ENCODE data around the gene FOXA3. TPM values are rescaled to one million over a fixed set of nuclear protein-coding genes. Genes with fewer than 3 reads are reported as not detected.

FOXA3 gene
- total and polyA plus RNA-seq, 2 of the 4 experiments (the other 2 are of a cell fraction), result not detected

- no peak overlapping the region for H3K18ac ChIP-seq (ENCODE audit: low read depth, low read length)
- peaks cover 0 to 4% of the 10 kb centered on the region in 2 experiments; a peak in 3 of 4 replicates for H3K79me1 ChIP-seq (ENCODE audit: low read depth in 1 of 2, low read length in 2 of 2)
- in situ Hi-C loops (cut with MboI; ENCODE audit: low sequenced_read_pairs), result no loop called here
- no peak overlapping the region for H3K4me3 ChIP-seq (ENCODE audit: insufficient read depth, low read depth, low read length)
- no peak overlapping the region for H2BK5ac ChIP-seq (ENCODE audit: low read depth, low read length, poor library complexity, severe bottlenecking)
- peaks cover 82% of the 10 kb centered on the region for H3K36me3 ChIP-seq (ENCODE audit: control insufficient read depth, insufficient read depth, low read length)
- no peak for TF ChIP-seq POLR2A (IDR thresholded peaks at IDR 0.05; ENCODE audit: low read depth, low read length)
- no peak for TF ChIP-seq MAZ (IDR thresholded peaks at IDR 0.05; ENCODE audit: borderline replicate concordance, low read depth, low read length)
- H2BK20ac ChIP-seq (ENCODE audit: low read depth, low read length), result no peak overlapping the region
- H3K14ac ChIP-seq (replicated peaks; ENCODE audit: low read depth, low read length), result no peak overlapping the region
- H2AK9ac ChIP-seq (replicated peaks; ENCODE audit: low read depth, low read length, poor library complexity), result no peak overlapping the region
- DNase-seq (no peak), ATAC-seq (ENCODE audit: low read depth) (no peak)
- H3K9me3 ChIP-seq (ENCODE audit: control insufficient read depth, insufficient read depth, low read length), result no peaks in the 10 kb centered on the region
- no peak overlapping the region for H2BK15ac ChIP-seq (ENCODE audit: low read depth, low read length)
- 100% methylated on average over 5 of the region's 16 CpGs; no CpG with 5 or more reads in 1 of the 2 experiments for WGBS, 2 experiments (ENCODE audit: extremely low coverage in 2 of 2, insufficient read length in 1 of 2)
- no peak overlapping the region for H2BK120ac ChIP-seq (ENCODE audit: low read depth, low read length)
- ChIA-PET POLR2A (ENCODE audit: unreplicated experiment) (no interaction called here), CTCF (no interaction called here)
- H3K56ac ChIP-seq (ENCODE audit: extremely low read depth, insufficient read depth, low read length), result no peak overlapping the region
- no peak overlapping the region for H2AK5ac ChIP-seq (ENCODE audit: low read depth, low read length)
- no peaks in the 10 kb centered on the region for H3K9me1 ChIP-seq (ENCODE audit: insufficient read depth, low read length)
- no TSS peak for BruUV-seq (replicated peaks)
- no peak overlapping the region for H3K4me2 ChIP-seq (ENCODE audit: low read depth, low read length)
- H4K20me1 ChIP-seq (ENCODE audit: insufficient read depth, low read length), result 0 out of 2 replicates have a peak, but pooled peaks cover 7% of the 10 kb centered on the region
- no peak overlapping the region for H2AFZ ChIP-seq (replicated peaks; ENCODE audit: low read length, poor library complexity)
- no peak overlapping the region for H4K91ac ChIP-seq (ENCODE audit: insufficient read depth, low read depth, low read length)
- dilution Hi-C loops (cut with HindIII; ENCODE audit: low sequenced_read_pairs, unreplicated experiment), result no loop called here
- intact Hi-C loops (cut with micrococcal nuclease), result no loop called here
- no peaks in the 10 kb centered on the region for H3K4me1 ChIP-seq (ENCODE audit: control insufficient read depth, insufficient read depth, low read length)
- no peak overlapping the region for H3K4ac ChIP-seq (ENCODE audit: low read depth, low read length)
- H3K23ac ChIP-seq (ENCODE audit: low read depth, low read length), result no peak overlapping the region
- no peak overlapping the region for H3K27ac ChIP-seq (ENCODE audit: insufficient read depth, low read length)
- no peaks in the 10 kb centered on the region for H3K27me3 ChIP-seq (ENCODE audit: control insufficient read depth, insufficient read depth, low read length)
- H4K5ac ChIP-seq (ENCODE audit: low read depth, low read length), result no peak overlapping the region
- H4K8ac ChIP-seq (ENCODE audit: low read depth in 2 of 2, low read length in 2 of 2), result no peak overlapping the region
- H3K9ac ChIP-seq (ENCODE audit: low read depth, low read length), result no peak overlapping the region
These were observed 35.2 kb upstream of the FOXA3 start for GRCh38 chr19:45828945-45829344.

All from IMR-90 (cell line).